ENCODE data around the gene STAG1.
"Not testable (repeated sequence)": the region's sequence is repeated elsewhere in the genome, so short reads cannot be mapped to it uniquely, and the experiment has no call there.

The STAG1 gene

GRCh38 chr3:136630915-136631314 lies 121.3 kb downstream of the STAG1 start:
- H3K27me3 ChIP-seq (ENCODE audit: control insufficient read depth, insufficient read depth, low read length), result no peaks in the 10 kb centered on the region
- no peaks in the 10 kb centered on the region for H3K9me3 ChIP-seq (ENCODE audit: control insufficient read depth, insufficient read depth, low read length)
- DNase-seq (ENCODE audit: low read depth, low spot score), result no peak
- WGBS (ENCODE audit: insufficient coverage, insufficient read length), result no CpG with 5 or more reads among the region's 1 CpG
- no peak overlapping the region for H3K27ac ChIP-seq (ENCODE audit: low read length)
- H3K4me3 ChIP-seq (ENCODE audit: low read length), result no peak overlapping the region
- no peaks in the 10 kb centered on the region for H3K36me3 ChIP-seq (ENCODE audit: control insufficient read depth, insufficient read depth, low read length)
- H3K4me1 ChIP-seq (ENCODE audit: control insufficient read depth, insufficient read depth, low read length), result peaks cover 2% of the 10 kb centered on the region; the same call in 1 of the 2 replicates

GRCh38 chr3:136626493-136626892 lies 125.7 kb downstream of the STAG1 start:
- WGBS (ENCODE audit: insufficient coverage, insufficient read length), result no CpG with 5 or more reads among the region's 3 CpGs
- no peak for DNase-seq (ENCODE audit: low read depth, low spot score)
- Histone ChIP-seq H3K27me3 (ENCODE audit: control insufficient read depth, insufficient read depth, low read length) (no peaks in the 10 kb centered on the region), H3K27ac (ENCODE audit: low read length) (no peak overlapping the region), H3K9me3 (ENCODE audit: control insufficient read depth, insufficient read depth, low read length) (no peaks in the 10 kb centered on the region), H3K4me3 (ENCODE audit: low read length) (no peak overlapping the region), H3K4me1 (ENCODE audit: control insufficient read depth, insufficient read depth, low read length) (no peaks in the 10 kb centered on the region), H3K36me3 (ENCODE audit: control insufficient read depth, insufficient read depth, low read length) (no peaks in the 10 kb centered on the region)

GRCh38 chr3:136624894-136625815 lies 127.0 kb downstream of the STAG1 start:
- H3K4me3 ChIP-seq (ENCODE audit: low read length), result no peak overlapping the region
- H3K27ac ChIP-seq (ENCODE audit: low read length), result no peak overlapping the region
- DNase-seq (ENCODE audit: low read depth, low spot score), result no peak
- no peaks in the 10 kb centered on the region for H3K36me3 ChIP-seq (ENCODE audit: control insufficient read depth, insufficient read depth, low read length)
- no peaks in the 10 kb centered on the region for H3K4me1 ChIP-seq (ENCODE audit: control insufficient read depth, insufficient read depth, low read length)
- H3K9me3 ChIP-seq (ENCODE audit: control insufficient read depth, insufficient read depth, low read length), result no peaks in the 10 kb centered on the region
- H3K27me3 ChIP-seq (ENCODE audit: control insufficient read depth, insufficient read depth, low read length), result no peaks in the 10 kb centered on the region
- 100% methylated on average over 1 of the region's 4 CpGs for WGBS (ENCODE audit: insufficient coverage, insufficient read length)

- no peaks in the 10 kb centered on the region for H3K36me3 ChIP-seq (ENCODE audit: control insufficient read depth, insufficient read depth, low read length)
- H3K4me1 ChIP-seq (ENCODE audit: control insufficient read depth, insufficient read depth, low read length), result no peaks in the 10 kb centered on the region
- no CpG with 5 or more reads among the region's 3 CpGs for WGBS (ENCODE audit: insufficient coverage, insufficient read length)
- no peak overlapping the region for H3K27ac ChIP-seq (ENCODE audit: low read length)
- H3K27me3 ChIP-seq (ENCODE audit: control insufficient read depth, insufficient read depth, low read length), result no peaks in the 10 kb centered on the region
- H3K9me3 ChIP-seq (ENCODE audit: control insufficient read depth, insufficient read depth, low read length), result no peaks in the 10 kb centered on the region
- H3K4me3 ChIP-seq (ENCODE audit: low read length), result no peak overlapping the region
- DNase-seq (ENCODE audit: low read depth, low spot score), result no peak
These were observed 127.8 kb downstream of the STAG1 start for GRCh38 chr3:136624371-136624770.

GRCh38 chr3:136621628-136622027 lies 130.6 kb downstream of the STAG1 start:
- Histone ChIP-seq H3K27me3 (ENCODE audit: control insufficient read depth, insufficient read depth, low read length) (no peaks in the 10 kb centered on the region), H3K36me3 (ENCODE audit: control insufficient read depth, insufficient read depth, low read length) (no peaks in the 10 kb centered on the region), H3K27ac (ENCODE audit: low read length) (no peak overlapping the region), H3K4me3 (ENCODE audit: low read length) (no peak overlapping the region), H3K9me3 (ENCODE audit: control insufficient read depth, insufficient read depth, low read length) (no peaks in the 10 kb centered on the region), H3K4me1 (ENCODE audit: control insufficient read depth, insufficient read depth, low read length) (no peaks in the 10 kb centered on the region)
- DNase-seq (ENCODE audit: low read depth, low spot score), result no peak
- WGBS (ENCODE audit: insufficient coverage, insufficient read length), result no CpG with 5 or more reads among the region's 2 CpGs

- DNase-seq (ENCODE audit: low read depth, low spot score), result no peak
- Histone ChIP-seq H3K27me3 (ENCODE audit: control insufficient read depth, insufficient read depth, low read length) (no peaks in the 10 kb centered on the region), H3K27ac (ENCODE audit: low read length) (no peak overlapping the region), H3K36me3 (ENCODE audit: control insufficient read depth, insufficient read depth, low read length) (no peaks in the 10 kb centered on the region), H3K9me3 (ENCODE audit: control insufficient read depth, insufficient read depth, low read length) (no peaks in the 10 kb centered on the region), H3K4me1 (ENCODE audit: control insufficient read depth, insufficient read depth, low read length) (no peaks in the 10 kb centered on the region), H3K4me3 (ENCODE audit: low read length) (no peak overlapping the region)
These were observed 131.7 kb downstream of the STAG1 start for GRCh38 chr3:136620436-136620835.

- H3K27me3 ChIP-seq (ENCODE audit: control insufficient read depth, insufficient read depth, low read length); DNase-seq (ENCODE audit: low read depth, low spot score); H3K27ac ChIP-seq (ENCODE audit: low read length); H3K9me3 ChIP-seq (ENCODE audit: control insufficient read depth, insufficient read depth, low read length); H3K4me3 ChIP-seq (ENCODE audit: low read length); H3K36me3 ChIP-seq (ENCODE audit: control insufficient read depth, insufficient read depth, low read length); H3K4me1 ChIP-seq (ENCODE audit: control insufficient read depth, insufficient read depth, low read length): not testable (repeated sequence)
- no CpG with 5 or more reads among the region's 6 CpGs for WGBS (ENCODE audit: insufficient coverage, insufficient read length)
These were observed 134.1 kb downstream of the STAG1 start for GRCh38 chr3:136617969-136618525.

GRCh38 chr3:136617198-136617597 lies 135.0 kb downstream of the STAG1 start:
- Histone ChIP-seq H3K4me3 (ENCODE audit: low read length) (no peak overlapping the region), H3K27ac (ENCODE audit: low read length) (no peak overlapping the region), H3K27me3 (ENCODE audit: control insufficient read depth, insufficient read depth, low read length) (no peaks in the 10 kb centered on the region), H3K9me3 (ENCODE audit: control insufficient read depth, insufficient read depth, low read length) (no peaks in the 10 kb centered on the region), H3K4me1 (ENCODE audit: control insufficient read depth, insufficient read depth, low read length) (no peaks in the 10 kb centered on the region), H3K36me3 (ENCODE audit: control insufficient read depth, insufficient read depth, low read length) (no peaks in the 10 kb centered on the region)
- DNase-seq (ENCODE audit: low read depth, low spot score), result no peak

- Histone ChIP-seq H3K4me3 (ENCODE audit: low read length) (no peak overlapping the region), H3K27me3 (ENCODE audit: control insufficient read depth, insufficient read depth, low read length) (no peaks in the 10 kb centered on the region), H3K27ac (ENCODE audit: low read length) (no peak overlapping the region), H3K9me3 (ENCODE audit: control insufficient read depth, insufficient read depth, low read length) (no peaks in the 10 kb centered on the region), H3K4me1 (ENCODE audit: control insufficient read depth, insufficient read depth, low read length) (no peaks in the 10 kb centered on the region), H3K36me3 (ENCODE audit: control insufficient read depth, insufficient read depth, low read length) (no peaks in the 10 kb centered on the region)
- WGBS (ENCODE audit: insufficient coverage, insufficient read length), result no CpG with 5 or more reads among the region's 2 CpGs
- no peak for DNase-seq (ENCODE audit: low read depth, low spot score)
These were observed 139.7 kb downstream of the STAG1 start for GRCh38 chr3:136612512-136612911.

- no peak overlapping the region for H3K4me3 ChIP-seq (ENCODE audit: low read length)
- H3K4me1 ChIP-seq (ENCODE audit: control insufficient read depth, insufficient read depth, low read length), result no peaks in the 10 kb centered on the region
- no peak for DNase-seq (ENCODE audit: low read depth, low spot score)
- no peaks in the 10 kb centered on the region for H3K9me3 ChIP-seq (ENCODE audit: control insufficient read depth, insufficient read depth, low read length)
- no peak overlapping the region for H3K27ac ChIP-seq (ENCODE audit: low read length)
- H3K36me3 ChIP-seq (ENCODE audit: control insufficient read depth, insufficient read depth, low read length), result no peaks in the 10 kb centered on the region
- no CpG with 5 or more reads among the region's 2 CpGs for WGBS (ENCODE audit: insufficient coverage, insufficient read length)
- no peaks in the 10 kb centered on the region for H3K27me3 ChIP-seq (ENCODE audit: control insufficient read depth, insufficient read depth, low read length)
These were observed 145.2 kb downstream of the STAG1 start for GRCh38 chr3:136606990-136607389.

GRCh38 chr3:136606216-136606615 lies 146.0 kb downstream of the STAG1 start:
- H3K4me3 ChIP-seq (ENCODE audit: low read length); H3K27me3 ChIP-seq (ENCODE audit: control insufficient read depth, insufficient read depth, low read length); H3K9me3 ChIP-seq (ENCODE audit: control insufficient read depth, insufficient read depth, low read length); H3K4me1 ChIP-seq (ENCODE audit: control insufficient read depth, insufficient read depth, low read length); H3K27ac ChIP-seq (ENCODE audit: low read length); H3K36me3 ChIP-seq (ENCODE audit: control insufficient read depth, insufficient read depth, low read length); DNase-seq (ENCODE audit: low read depth, low spot score): not testable (repeated sequence)
- WGBS (ENCODE audit: insufficient coverage, insufficient read length), result no CpG with 5 or more reads among the region's 7 CpGs

Data from iPS DF 6.9 (cell line).